OCI-LY7 (cell line): ENCODE results near the gene TASOR2.

Experiments used
- EZH2phosphoT487 ChIP-seq: fragments of 200-600 bp; sonication (generic); IDR thresholded peaks from 2 replicates; pipeline ENCODE4 v1.6.1; 2018; ENCODE audit warnings: low read depth, borderline replicate concordance, mild to moderate bottlenecking, mixed run types, antibody characterized with exemption, low read length, moderate library complexity, mixed read lengths
- TF ChIP-seq, protein P1 (sequence below): fragments of 200-600 bp; sonication (generic); conservative IDR thresholded peaks from 2 replicates; pipeline ENCODE4 v1.5.1; 2014; ENCODE audit warnings: mild to moderate bottlenecking, antibody characterized with exemption, low read length, moderate library complexity, mixed read lengths

DNA sequence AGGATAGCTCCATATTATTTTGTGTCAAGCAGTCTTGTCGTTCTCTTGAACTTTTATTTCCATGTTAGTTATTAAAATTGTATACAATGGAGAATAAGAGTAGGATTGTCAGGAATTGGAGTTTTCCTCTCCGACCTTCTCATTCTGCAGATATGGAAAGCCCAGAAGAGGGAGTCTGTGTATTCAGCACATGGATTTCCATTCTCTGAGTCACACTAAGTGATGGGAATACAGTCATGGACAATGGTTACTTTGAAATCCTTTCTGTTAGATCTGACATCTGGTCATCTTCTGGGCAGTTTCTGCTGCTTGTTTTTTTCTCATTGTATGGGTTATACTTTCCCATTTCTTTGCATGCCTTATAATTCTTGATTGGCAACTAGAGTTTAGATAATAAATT, 5.0 kb upstream of the TASOR2 start:
- TF ChIP-seq, protein P1, sequence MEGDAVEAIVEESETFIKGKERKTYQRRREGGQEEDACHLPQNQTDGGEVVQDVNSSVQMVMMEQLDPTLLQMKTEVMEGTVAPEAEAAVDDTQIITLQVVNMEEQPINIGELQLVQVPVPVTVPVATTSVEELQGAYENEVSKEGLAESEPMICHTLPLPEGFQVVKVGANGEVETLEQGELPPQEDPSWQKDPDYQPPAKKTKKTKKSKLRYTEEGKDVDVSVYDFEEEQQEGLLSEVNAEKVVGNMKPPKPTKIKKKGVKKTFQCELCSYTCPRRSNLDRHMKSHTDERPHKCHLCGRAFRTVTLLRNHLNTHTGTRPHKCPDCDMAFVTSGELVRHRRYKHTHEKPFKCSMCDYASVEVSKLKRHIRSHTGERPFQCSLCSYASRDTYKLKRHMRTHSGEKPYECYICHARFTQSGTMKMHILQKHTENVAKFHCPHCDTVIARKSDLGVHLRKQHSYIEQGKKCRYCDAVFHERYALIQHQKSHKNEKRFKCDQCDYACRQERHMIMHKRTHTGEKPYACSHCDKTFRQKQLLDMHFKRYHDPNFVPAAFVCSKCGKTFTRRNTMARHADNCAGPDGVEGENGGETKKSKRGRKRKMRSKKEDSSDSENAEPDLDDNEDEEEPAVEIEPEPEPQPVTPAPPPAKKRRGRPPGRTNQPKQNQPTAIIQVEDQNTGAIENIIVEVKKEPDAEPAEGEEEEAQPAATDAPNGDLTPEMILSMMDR = no peak
- TF ChIP-seq EZH2phosphoT487 = no peak
